Activated T-cell treated with anti-CD3 and anti-CD28 coated beads for 24 hours (primary cell): ENCODE results near the gene CCDC34.

Source experiments
- DNase-seq: peaks from one replicate; pipeline ENCODE4 v3.0.0-alpha.2; 2020; ENCODE audit warnings: low read depth

CCDC34 gene

DNA sequence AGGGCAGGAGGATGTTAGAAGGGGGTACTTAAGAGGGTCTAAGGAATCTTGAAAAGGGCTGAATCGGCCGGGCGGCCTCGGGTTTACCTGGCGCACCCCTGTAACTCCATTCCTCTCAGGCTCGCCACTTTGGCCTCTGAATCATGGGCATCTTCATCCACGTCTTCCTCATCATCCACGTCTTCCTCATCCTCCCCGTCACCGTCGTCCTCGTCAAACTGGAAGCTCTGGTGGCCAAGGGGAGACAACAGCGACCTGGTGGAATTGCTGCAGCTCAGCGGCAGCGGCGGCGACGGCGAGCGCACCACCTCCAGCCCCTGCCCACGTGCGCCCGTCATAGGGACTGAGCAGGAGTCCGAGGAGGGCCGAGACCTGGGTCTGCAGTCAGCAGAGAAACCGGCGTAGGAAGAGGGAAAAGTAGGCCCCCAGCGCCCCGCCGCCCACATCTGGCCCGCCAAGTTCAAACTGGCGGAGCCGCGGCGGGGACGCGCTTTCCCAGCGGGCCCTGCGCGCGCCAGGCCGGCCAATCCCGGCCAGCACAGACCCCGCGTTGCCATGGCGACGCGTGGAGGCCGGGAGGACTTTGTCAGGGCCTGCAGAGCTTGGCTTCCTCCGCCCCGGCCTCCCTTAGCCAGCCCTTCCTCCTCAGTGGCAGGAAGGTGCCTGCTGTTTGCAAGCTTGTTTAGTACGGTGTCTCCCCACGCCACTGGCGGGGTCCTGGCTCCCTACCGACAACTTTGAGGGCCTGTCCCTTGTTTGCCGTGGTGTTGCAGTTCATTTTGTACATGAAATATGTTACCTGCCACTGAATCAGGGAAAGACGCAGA is at the start of gene CCDC34:
Gene CCDC34, minus strand, starts transcription at position 467 of the 827 bp plus-strand sequence. Its CDS starts 21 bp downstream, at position 446.
- peak; percentile 84 for DNase-seq

DNA sequence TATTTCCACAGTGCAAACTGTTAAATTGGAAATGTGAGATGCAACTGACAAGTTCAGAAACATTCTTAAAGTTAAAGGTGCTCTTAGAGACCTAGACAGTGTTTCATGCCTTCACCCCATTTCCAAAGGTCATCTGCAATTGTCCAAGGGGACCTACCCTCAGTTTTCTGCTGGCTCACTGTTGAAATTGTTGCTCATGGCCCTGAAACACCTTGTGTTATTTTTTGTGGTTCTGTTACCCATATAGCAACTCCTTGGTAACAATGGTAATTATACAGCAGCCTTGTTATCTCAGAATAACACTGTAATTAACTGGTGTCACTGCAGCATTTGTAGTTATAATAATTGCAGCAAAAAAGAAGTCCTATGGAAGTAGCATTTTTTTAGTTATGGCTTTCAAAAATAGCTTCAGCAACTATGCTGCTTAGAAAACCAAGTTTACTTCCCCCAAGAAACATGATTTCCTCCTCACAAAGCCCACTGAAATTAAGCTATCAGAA is 49.2 kb upstream of the CCDC34 start:
- DNase-seq = no peak

DNA sequence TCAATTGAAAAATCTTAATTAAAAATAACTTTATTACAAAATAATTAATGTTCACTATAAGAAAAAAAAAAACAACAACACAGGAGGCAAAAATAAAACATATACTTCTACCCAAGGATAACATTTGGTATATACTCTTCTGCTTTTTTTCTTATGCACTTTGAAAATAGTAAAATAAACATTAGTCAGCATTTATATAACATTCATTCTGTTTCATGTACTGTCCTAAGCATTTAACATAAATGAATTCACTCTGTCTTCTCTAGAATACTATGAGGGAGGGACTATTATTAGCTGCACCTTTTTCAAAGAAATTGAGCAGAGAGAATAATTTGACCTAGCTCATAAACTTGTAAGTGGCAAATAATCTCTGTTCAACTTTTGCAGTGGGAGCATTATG is 48.3 kb upstream of the CCDC34 start:
- no peak for DNase-seq

DNA sequence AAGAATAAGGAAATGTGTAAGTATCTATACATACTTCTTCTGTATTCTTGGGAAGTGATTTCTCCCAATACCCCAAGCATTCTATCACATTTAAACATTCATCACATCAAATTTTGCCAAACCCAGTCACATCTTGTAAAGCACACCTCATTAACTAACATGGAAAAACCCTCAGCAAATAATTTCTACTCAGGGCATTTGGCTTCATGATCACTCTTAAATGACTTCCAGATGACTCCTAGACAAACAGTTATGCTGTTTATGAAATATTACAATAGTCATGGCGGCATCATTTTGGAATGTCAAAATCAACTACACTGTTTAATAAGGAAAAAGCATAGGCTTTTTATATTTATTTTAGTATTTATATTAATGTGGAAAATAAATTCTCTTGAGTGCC is 47.3 kb upstream of the CCDC34 start:
- DNase-seq = no peak

DNA sequence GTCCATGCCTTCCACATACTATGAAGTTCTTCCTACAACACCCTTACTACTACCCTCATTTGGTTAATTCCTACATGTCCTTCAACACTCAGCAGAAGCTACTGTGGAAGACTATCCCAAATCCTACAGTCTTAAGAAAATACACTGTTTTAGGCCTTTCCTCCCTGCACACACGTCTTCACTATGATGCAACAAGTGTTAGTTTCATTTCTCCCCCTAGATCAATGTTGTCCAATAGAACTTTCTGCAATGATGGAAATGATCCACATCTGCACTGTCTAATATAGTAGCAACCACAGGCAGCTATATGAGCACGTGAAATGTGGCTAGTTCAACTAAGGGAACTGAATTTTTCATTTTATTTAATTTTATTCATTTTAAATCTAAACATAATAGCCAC is 46.7 kb upstream of the CCDC34 start:
- no peak for DNase-seq

DNA sequence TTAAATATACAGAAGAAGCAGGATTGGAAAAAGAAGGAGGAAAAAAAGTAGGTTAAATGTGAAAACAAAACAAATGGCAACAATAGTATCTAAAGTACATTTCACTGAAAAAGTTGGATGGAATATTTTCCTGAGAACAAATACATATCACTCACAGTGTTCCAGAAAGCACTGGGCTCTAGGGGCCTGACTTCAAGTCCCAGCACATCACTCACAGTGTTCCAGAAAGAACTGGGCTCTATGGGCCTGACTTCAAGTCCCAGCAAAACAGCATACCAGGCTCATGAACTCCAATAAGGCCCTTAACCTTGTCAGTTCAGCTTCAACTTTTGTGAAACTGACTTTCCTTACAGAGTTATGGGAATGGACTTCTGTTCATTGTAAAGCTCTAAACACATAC is 46.0 kb upstream of the CCDC34 start:
- no peak for DNase-seq

DNA sequence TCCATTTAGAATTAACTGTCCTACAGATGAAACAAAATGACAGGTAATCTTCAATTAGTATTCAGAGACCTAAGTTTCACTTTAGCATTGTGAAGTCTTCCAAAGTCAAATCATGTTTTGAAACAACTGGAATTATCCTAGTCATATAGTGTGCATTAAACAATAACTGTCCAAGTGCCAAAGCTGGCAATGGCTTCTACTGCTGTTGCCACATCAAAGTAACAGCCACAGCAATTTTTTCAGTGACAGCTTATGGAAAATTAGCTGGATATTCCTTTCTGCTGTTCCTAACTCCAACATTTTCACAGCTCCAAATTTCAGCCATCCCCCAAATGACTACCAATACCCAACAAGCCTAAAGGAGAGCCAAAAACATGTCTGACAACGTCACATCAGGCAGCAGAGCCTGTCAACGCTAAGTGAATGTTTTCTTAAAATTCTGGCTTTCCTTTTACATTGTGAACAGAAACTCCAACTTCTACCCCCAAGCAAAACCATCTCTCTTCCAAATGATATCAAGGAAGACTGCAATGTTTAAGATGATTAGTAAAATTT is 45.3 kb upstream of the CCDC34 start:
- no peak for DNase-seq

GRCh38 chr11:27406498-27407354 is 43.7 kb upstream of the CCDC34 start:
- DNase-seq = no peak

DNA sequence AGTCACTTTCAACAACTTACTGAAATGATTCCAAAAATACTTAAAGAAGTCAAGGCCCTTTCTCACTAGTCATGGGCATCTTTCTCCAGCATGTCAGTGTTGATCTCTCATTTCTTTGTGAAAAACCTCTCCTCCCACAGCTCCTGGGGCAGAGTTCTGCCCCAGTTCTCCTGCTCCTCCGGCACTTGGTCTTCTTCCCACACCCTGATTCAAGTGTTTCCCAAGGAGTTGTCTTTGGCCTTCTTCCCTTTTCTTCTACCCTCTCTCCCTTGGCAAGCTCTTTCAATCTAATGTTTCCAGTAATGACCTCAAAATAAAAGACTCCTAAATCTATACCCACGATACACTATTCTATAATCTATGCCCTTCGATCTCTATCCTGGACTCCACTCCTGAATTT is 42.1 kb upstream of the CCDC34 start:
- DNase-seq = no peak

DNA sequence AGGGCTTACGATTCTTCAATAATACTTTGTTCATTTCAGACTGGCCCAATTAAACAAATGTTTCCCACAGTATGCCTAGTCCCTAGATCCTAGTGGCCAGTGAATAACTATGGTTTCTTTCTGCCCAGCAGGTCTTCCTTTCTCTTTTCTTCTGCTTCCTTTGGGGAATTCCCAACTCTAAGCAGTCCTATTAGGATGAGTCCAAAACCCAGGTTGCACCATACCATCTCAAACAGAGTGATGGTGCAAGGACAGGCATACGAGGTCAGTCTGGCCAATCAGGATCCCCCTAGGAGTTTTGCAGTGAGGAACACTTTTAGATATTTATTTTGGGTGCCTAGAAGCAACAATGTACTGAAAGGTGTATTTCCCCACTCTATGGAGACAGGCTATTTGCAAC is 41.4 kb upstream of the CCDC34 start:
- DNase-seq = no peak

DNA sequence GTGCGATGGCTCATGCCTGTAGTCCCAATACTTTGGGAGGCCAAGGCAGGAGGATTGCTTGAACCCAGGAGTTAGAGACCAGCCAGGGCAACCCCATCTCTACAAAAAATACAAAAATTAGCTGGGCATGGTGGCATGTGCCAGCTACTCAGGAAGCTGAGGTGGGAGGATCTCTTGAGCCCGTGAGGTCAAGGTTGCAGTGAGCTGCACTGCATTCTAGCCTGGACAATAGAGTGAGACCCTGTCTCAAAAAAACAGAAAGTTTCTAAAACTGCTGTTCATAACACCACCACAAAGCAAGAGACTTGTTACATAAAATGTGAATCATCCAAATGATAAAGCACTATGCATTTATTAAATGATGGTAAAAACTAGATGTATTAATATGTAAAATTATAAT is 40.2 kb upstream of the CCDC34 start:
- no peak for DNase-seq

DNA sequence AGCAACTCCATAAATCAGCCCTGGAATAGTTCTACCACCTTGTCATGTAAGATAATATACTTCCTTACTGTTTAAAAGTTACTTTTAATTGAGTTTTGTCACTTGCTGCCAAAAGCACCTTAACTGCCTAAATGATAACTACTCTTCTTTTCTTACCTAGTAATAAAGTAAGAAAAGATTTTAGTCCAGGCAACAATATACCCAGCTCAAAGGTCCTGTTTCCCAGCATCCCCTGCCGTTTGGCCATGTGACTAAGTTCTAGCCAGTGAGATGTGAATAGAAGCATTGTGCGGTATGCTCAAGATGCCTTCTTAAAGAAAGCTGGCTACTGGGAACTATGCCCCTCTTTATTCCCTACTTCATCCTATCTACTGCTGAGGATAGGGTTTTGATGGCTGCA is 39.4 kb upstream of the CCDC34 start:
- no peak for DNase-seq

DNA sequence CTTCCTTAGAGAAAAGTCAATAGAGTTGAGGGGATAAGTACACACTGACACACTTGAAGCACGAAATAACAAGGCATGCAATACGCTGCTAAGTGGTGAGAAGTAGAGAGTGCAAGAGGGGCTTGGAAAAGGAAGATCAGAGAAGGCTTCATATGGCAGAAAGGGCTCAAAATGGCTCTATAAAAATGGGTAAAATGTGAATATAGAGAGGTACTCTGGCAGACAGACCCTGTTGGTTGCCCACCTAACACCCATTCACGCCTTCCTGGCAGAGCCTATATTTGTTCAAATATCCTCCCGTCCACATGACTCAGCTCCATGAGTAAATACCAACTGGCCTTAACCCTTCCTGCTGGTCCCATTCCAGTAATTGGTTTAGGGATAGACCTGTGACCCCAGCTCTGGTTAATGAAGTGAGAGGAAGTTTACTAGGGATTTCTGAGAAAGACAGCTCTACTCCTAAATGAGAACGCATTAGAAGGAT is 38.9 kb upstream of the CCDC34 start:
- DNase-seq = no peak

DNA sequence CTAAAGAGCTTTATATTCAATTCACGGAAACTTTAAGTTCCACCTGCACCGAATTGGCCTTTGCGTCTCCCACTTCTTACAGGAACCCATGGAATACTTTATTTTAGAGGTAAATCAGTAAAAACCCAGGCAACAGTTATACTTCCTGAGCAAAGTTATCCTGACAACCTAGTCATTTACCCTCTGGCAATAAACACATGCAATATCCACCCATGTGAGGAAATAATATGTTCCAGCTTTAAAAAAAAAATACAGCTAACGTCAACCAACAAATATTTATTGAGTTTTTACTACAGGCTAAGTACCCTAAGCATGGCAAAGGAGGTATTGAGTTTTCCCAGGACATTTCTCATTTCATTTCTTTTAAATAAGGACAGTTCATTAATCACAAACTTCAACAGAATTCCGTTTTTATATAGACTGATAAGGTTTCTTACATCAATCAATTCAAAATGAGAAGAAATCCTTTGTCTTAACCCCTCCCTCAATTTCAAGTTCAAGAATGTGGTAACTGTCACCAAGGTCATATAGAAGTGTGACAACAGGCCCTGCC is 38.3 kb upstream of the CCDC34 start:
- DNase-seq = no peak

- DNase-seq = no peak
Measured at GRCh38 chr11:27398400-27398770, 35.4 kb upstream of the CCDC34 start.

- no peak for DNase-seq
Measured at GRCh38 chr11:27397624-27398399, 34.8 kb upstream of the CCDC34 start.

- DNase-seq = no peak
Measured at GRCh38 chr11:27396259-27396839, 33.3 kb upstream of the CCDC34 start.

- no peak for DNase-seq
Measured at GRCh38 chr11:27395556-27396258, 32.7 kb upstream of the CCDC34 start.

GRCh38 chr11:27394781-27395228 is 31.8 kb upstream of the CCDC34 start:
- DNase-seq = no peak
